Hypothalamus (tissue), 51 donors: ENCODE data around the gene TCF12.

Experiments used
- DNase-seq, 51 donors: peaks; one replicate each; lab custom pipeline; 2025; lab: John Stamatoyannopoulos, UW

Gene TCF12

DNA sequence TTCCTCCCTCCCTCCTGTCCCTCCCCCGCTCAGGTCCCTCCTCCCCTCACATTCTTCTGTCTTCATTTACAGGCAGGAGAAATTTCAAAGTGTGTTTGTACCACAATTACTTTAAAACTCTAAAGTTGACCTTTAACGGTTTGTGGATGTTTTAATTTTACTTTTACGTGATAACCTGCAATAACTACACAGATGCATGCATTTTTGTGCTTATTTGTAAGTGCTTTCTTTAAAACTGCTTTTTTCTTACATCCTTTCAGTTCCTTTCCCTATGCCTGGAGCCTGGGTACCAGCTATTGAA is 406.1 kb downstream of the TCF12 start:
- no peak for DNase-seq

- DNase-seq: no peak
These were observed 406.7 kb downstream of the TCF12 start for GRCh38 chr15:57324944-57325679.

DNA sequence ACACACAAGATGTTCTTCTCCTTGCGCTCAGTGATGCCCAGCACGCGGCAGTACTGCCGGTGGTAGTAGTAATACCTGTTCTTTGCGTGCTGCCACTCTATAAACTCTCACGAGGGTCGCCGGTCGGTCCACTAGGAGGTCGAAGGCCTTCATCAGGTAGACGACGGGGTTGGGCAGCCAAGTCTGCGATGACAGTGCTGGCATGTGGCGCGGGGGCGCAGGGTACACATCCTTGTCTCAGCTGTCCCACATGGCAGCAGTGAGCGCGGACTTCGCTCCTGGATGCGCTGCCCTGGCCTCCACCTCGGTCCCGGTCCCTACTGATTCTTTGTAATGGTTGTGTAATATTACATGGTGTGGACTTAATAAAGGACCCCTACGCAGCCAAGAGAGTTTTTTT is 407.8 kb downstream of the TCF12 start:
- no peak for DNase-seq

DNA sequence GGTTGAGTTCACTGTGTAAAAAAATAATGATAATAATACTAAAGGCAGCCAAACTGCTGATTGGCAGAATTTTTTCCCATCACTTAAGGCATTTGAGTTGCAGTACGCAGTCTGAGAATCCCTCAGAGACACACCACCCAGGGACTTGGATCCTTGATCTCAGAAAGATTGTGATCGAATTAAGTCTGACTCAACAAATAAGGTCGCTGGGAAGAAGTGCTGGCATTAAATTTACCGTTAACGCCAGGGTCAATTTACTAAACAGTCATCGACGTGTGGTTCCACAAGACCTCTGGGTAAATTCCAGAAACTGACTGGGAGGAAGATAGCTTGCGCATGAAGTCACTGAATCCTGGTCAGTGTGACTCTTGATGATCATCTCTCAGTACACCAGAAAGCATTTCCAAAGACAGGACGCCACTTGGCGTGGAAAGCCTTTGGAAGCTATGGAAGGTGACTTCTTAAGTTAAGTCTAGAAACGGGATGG is 409.6 kb downstream of the TCF12 start:
- DNase-seq: no peak

DNA sequence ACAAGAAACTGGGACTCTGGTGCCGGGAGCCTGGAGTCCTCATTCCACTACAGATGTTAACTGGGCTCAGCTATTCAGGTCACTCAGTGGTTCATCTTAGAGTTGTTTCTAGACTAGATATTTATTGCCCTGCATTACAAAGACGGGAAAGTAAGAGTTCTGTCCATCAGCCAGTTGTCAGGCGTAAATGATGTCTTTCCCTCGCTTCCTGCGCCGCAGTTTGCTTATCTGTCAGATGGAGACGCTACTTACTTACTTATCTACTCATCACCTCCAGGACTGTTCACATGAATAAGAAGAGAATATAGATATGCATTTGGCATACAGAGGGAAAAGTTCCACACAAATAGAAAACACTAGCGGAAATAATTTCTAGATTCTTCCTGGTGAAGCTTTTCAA is 410.0 kb downstream of the TCF12 start:
- DNase-seq: no peak

GRCh38 chr15:57328897-57329296 is 410.5 kb downstream of the TCF12 start:
- no peak for DNase-seq

DNA sequence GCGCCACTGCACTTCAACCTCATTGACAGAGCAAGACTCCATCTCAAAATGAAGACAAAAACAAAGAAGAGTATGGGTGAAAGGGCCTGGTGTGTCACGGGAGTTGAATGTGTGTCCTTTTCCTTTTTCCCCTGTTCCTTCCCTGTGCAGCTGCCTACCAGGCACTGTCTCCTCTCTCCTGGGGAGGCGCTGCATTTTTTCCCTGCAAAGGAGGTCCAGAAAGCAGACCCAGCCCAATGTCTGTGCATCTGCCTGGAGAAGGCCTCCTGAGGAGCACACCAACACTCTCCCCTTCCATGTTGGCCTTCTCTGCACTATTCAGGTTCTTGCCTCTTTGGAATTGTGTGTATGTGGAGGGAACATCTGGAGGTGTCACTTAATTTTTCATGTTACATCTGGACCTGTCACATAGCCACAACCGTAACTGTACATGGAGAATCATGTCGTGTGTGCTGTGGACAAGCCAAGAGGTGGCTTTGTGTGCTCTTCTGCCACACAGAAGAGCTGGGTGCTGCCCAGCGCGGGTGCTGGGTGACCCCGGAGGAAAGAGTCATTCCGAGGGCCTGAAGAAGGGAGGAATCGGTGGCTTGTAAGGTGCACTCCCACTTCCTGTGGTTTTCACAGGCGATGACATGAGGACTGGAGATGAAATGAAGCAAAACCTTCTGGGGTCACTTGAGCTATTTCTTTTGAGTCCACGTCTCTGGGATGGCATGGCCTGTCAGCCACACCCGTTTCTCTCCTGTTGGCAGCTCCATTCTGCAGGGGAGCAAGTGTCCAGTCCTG is 411.3 kb downstream of the TCF12 start:
- DNase-seq: no peak

DNA sequence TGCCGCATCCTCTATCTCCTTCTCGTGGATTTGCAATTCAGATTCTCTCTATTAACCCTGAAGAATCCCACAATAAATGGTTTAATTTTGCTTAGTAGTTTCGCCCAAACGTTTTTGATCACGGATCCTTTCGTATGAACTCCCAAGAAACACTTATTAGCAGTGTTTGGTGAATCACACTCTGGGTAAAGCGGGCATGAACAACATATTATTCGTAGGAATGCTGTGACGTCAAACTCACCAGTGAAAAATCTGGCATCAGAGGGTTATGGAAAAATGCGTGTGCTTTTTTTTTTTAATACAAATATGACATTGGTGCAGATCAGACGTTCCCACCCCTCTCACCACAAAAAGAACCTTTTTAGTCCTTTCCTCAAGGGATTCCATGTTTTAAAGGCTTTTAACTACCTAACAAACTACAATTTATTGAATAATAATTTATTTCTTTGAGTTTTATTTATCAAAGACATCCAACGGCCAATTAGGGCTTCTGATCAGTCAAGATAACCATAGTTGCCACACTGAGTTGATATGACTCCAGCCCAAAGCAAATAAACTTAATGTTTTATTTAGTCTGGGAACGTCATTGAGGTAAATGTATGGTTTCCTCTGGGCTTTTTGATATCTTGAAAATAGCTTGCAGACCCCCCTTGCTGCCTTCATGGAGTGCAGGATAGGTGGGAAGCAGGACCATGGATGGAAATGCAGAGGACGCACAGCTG is 412.3 kb downstream of the TCF12 start:
- no peak for DNase-seq

DNA sequence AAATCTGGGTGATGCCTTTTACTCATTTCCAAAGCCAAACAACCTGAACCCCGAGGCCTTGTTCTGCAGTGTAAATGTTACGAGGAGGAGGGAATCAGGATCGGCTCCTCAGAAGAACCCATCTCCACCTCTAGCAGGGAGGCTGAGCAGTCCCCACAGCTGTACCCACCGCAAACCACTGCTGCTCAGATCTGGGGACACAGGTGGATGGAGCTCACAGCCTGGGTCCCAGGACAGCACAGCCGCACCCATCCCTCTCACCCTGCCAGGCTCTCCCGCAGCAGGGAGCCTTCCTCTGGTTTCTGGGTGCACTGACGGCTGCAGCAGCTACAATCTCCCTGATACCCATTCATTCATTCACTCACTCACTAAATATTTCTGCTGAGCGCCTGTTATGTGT is 413.9 kb downstream of the TCF12 start:
- DNase-seq: no peak

DNA sequence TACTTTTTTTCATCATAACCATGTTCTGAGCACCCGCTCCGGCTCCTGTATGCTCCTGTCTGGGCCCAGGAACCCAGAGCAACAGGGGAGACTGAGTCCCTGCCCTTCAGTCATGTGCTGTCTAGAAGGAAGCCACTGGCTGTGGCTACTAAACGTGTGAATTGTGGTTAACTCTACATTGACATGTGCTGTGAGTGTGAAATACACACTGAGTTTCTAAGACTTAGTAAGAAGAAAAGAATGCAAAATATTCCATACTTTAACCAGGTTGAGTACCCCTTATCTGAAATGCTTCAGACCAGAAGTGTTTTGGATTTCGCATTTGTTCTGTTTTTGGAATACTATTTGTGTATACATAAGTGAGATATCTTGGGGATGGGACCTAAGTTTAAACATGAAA is 415.0 kb downstream of the TCF12 start:
- no peak for DNase-seq

DNA sequence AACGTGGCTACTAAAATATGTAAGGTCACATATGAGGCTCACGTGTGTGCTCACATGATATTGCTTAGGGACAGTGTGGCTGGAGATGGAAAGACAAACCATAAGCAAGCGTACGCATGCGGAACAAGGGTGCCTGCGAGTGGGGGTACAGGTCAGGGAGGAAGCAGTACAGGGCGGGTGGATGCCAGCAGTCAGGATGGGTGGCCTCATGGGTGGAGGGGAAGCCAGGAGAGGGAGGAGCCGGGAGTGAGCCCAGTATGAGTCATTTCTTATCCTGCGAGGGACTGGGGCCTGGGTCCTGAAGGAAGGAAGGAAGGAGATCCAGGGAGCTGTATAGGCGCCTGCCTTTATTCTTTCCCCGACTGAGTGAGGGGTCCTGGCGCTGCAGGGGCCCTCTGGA is 415.8 kb downstream of the TCF12 start:
- no peak for DNase-seq

- DNase-seq: no peak
These were observed 416.9 kb downstream of the TCF12 start for GRCh38 chr15:57335293-57335715.

- DNase-seq: no peak
These were observed 417.3 kb downstream of the TCF12 start for GRCh38 chr15:57335719-57336118.

DNA sequence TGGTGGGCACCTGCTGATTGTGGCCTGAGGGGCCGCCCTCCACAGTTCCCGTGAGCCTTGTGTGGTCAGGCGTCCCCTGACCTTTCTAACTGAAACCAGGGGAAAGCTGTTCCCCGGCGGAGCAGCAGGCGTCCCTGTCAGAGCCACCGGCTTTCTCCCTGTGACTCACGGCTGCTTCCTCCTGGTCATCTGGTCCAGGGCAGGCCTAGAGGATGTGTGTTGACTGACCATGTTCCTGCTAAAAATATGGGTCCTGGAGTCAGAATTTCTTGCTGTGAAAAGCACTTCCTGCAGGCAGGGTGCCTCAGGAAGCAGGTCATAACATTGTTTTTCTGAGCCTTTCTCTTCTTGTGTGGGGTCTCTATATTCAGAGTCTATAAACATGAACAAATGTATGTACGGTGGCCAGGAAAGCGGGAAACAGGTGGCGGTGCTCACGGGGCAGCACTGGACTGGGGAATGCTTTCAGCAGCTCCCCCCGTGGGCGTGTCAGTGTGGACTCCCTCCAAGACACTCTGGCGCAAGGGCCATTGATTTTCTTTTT is 419.5 kb downstream of the TCF12 start:
- DNase-seq: no peak

DNA sequence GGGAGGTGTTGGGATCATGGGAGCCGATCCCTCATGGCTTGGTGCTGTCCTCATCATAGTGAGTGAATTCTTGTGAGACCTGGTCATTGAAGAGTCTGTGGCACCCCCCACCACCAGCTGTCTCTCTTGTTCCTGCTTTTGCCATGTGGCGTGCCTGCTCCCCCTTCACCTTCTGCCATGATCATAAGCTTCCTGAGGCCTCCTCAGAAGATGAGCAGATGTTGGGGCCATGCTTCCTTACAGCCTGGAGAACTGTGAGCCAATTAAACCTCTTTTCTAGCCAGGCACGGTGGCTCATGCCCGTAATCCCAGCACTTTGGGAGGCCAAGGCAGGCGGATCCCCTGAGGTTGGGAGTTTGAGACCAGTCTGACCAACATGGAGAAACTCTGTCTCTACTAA is 420.9 kb downstream of the TCF12 start:
- no peak for DNase-seq
